Type B pancreatic cell (in vitro differentiated cells): ENCODE data around the gene CTSH. TPM values are rescaled to one million over a fixed set of nuclear protein-coding genes. Genes with fewer than 3 reads are reported as not detected.
"Not testable (repeated sequence)": the region's sequence is repeated elsewhere in the genome, so short reads cannot be mapped to it uniquely, and the experiment has no call there.

Experiments used
- DNase-seq: peaks from one replicate; pipeline ENCODE4 v3.0.0; 2021; ENCODE audit warnings: mixed read lengths; ENCODE audit not compliant: unreplicated experiment; ENCODE audit errors: extremely low spot score
- H3K27ac Mint-ChIP-seq: 2 replicates; pipeline ENCODE4 v1.8.0; 2021; ENCODE audit warnings: mild to moderate bottlenecking, mixed read lengths
- H3K27me3 Mint-ChIP-seq: 2 replicates; pipeline ENCODE4 v1.8.0; 2021; ENCODE audit warnings: mixed read lengths
- H3K36me3 Mint-ChIP-seq: 2 replicates; pipeline ENCODE4 v1.8.0; 2021; ENCODE audit warnings: mixed read lengths
- H3K4me1 Mint-ChIP-seq: one replicate; pipeline ENCODE4 v1.8.0; 2021; ENCODE audit warnings: mixed read lengths; ENCODE audit not compliant: unreplicated experiment
- H3K4me3 Mint-ChIP-seq: 2 replicates; pipeline ENCODE4 v1.8.0; 2021; ENCODE audit warnings: mild to moderate bottlenecking, mixed read lengths
- H3K9me3 Mint-ChIP-seq: 2 replicates; pipeline ENCODE4 v1.8.0; 2021; ENCODE audit warnings: mixed read lengths
- CTCF ChIP-seq: fragments of 200-600 bp; sonication (generic); conservative IDR thresholded peaks from 2 replicates; pipeline ENCODE4 v1.5.0; 2021; ENCODE audit warnings: antibody characterized with exemption, mild to moderate bottlenecking
- total RNA-seq: library from RNA; stranded (reverse); gene quantifications from 2 replicates; pipeline ENCODE4 v1.2.1, GENCODE V29; 2021; ENCODE audit warnings: low replicate concordance

The CTSH gene
- total RNA-seq, 1 donor from 2014 or later, result 55.4 TPM

GRCh38 chr15:78909791-78910228 lies 35.0 kb downstream of the CTSH start:
- no peak overlapping the region for H3K4me3 Mint-ChIP-seq
- TF ChIP-seq CTCF, result peak; percentile 89
- peaks cover 36% of the 10 kb centered on the region for H3K36me3 Mint-ChIP-seq
- H3K9me3 Mint-ChIP-seq, result no peaks in the 10 kb centered on the region
- peaks cover 19% of the 10 kb centered on the region for H3K4me1 Mint-ChIP-seq
- H3K27ac Mint-ChIP-seq, result peak overlapping the region; percentile 57
- no peaks in the 10 kb centered on the region for H3K27me3 Mint-ChIP-seq
- DNase-seq, result no peak

GRCh38 chr15:78909160-78909695 lies 35.6 kb downstream of the CTSH start:
- Mint-ChIP-seq H3K4me3 (no peak overlapping the region), H3K27me3 (no peaks in the 10 kb centered on the region), H3K27ac (peak overlapping the region; percentile 57), H3K4me1 (peaks cover 15% of the 10 kb centered on the region), H3K9me3 (no peaks in the 10 kb centered on the region), H3K36me3 (peaks cover 32% of the 10 kb centered on the region)
- DNase-seq, result no peak
- TF ChIP-seq CTCF, result no peak

GRCh38 chr15:78907577-78907976 lies 37.3 kb downstream of the CTSH start:
- H3K4me3 Mint-ChIP-seq, result no peak overlapping the region
- peak; percentile 63 for TF ChIP-seq CTCF
- H3K9me3 Mint-ChIP-seq, result no peaks in the 10 kb centered on the region
- peaks cover 35% of the 10 kb centered on the region for H3K36me3 Mint-ChIP-seq
- H3K4me1 Mint-ChIP-seq, result peaks cover 7% of the 10 kb centered on the region
- no peaks in the 10 kb centered on the region for H3K27me3 Mint-ChIP-seq
- no peak for DNase-seq
- no peak overlapping the region for H3K27ac Mint-ChIP-seq

- peaks cover 6% of the 10 kb centered on the region for H3K4me1 Mint-ChIP-seq
- DNase-seq, result no peak
- H3K36me3 Mint-ChIP-seq, result peaks cover 30% of the 10 kb centered on the region
- no peaks in the 10 kb centered on the region for H3K9me3 Mint-ChIP-seq
- H3K27ac Mint-ChIP-seq, result no peak overlapping the region
- no peaks in the 10 kb centered on the region for H3K27me3 Mint-ChIP-seq
- H3K4me3 Mint-ChIP-seq, result no peak overlapping the region
- TF ChIP-seq CTCF, result no peak
Measured at GRCh38 chr15:78906316-78906620, 38.6 kb downstream of the CTSH start.

GRCh38 chr15:78904599-78905358 lies 40.1 kb downstream of the CTSH start:
- peaks cover 26% of the 10 kb centered on the region for H3K36me3 Mint-ChIP-seq
- no peak for TF ChIP-seq CTCF
- H3K9me3 Mint-ChIP-seq, result no peaks in the 10 kb centered on the region
- H3K4me1 Mint-ChIP-seq, result peaks cover 3% of the 10 kb centered on the region
- H3K4me3 Mint-ChIP-seq, result no peak overlapping the region
- no peak for DNase-seq
- no peak overlapping the region for H3K27ac Mint-ChIP-seq
- no peaks in the 10 kb centered on the region for H3K27me3 Mint-ChIP-seq

- H3K4me1 Mint-ChIP-seq, DNase-seq, H3K4me3 Mint-ChIP-seq, H3K9me3 Mint-ChIP-seq, H3K27ac Mint-ChIP-seq, H3K27me3 Mint-ChIP-seq: not testable (repeated sequence)
- peaks cover 39% of the 10 kb centered on the region for H3K36me3 Mint-ChIP-seq
Measured at GRCh38 chr15:78902281-78903032, 42.4 kb downstream of the CTSH start.

GRCh38 chr15:78900819-78901533 lies 43.9 kb downstream of the CTSH start:
- peaks cover 41% of the 10 kb centered on the region for H3K36me3 Mint-ChIP-seq
- not testable (repeated sequence) for H3K4me1 Mint-ChIP-seq, H3K27me3 Mint-ChIP-seq, H3K4me3 Mint-ChIP-seq, DNase-seq, H3K27ac Mint-ChIP-seq, H3K9me3 Mint-ChIP-seq
